HEK293T (cell line): ENCODE data around the gene CELF5.

Source experiments
- CTCF ChIA-PET: fragments of 350-600 bp; formaldehyde crosslinking; extraction: SDS; loops from one replicate; lab custom pipeline; 2021; ENCODE audit warnings: antibody characterized with exemption, inconsistent platforms; lab: Yijun Ruan, JAX
- POLR2A ChIA-PET: fragments of 350-600 bp; formaldehyde crosslinking; extraction: SDS; loops from one replicate; lab custom pipeline; 2020; ENCODE audit warnings: antibody characterized with exemption, inconsistent platforms; lab: Yijun Ruan, JAX
- DNase-seq: peaks from one replicate; pipeline ENCODE4 v3.0.0; 2012; ENCODE audit warnings: mixed read lengths; ENCODE audit errors: extremely low spot score
- ARNT ChIP-seq: fragments of 450-650 bp; IDR thresholded peaks from 2 replicates; pipeline ENCODE4 v1.6.1; 2017; ENCODE audit warnings: mild to moderate bottlenecking
- BHLHE40 ChIP-seq: fragments of 450-650 bp; IDR thresholded peaks from 2 replicates; pipeline ENCODE4 v1.6.1; 2016; ENCODE audit warnings: mild to moderate bottlenecking, moderate library complexity, borderline replicate concordance
- CTBP1 ChIP-seq: fragments of 450-650 bp; IDR thresholded peaks from 2 replicates; pipeline ENCODE4 v1.6.1; 2016; ENCODE audit warnings: borderline replicate concordance
- ELF4 ChIP-seq: fragments of 450-650 bp; IDR thresholded peaks from 2 replicates; pipeline ENCODE4 v1.6.1; 2017; ENCODE audit warnings: antibody characterized with exemption
- FOXA1 ChIP-seq: fragments of 450-650 bp; IDR thresholded peaks from 2 replicates; pipeline ENCODE4 v1.6.1; 2016; ENCODE audit warnings: mild to moderate bottlenecking
- FOXK2 ChIP-seq: fragments of 450-650 bp; IDR thresholded peaks from 2 replicates; pipeline ENCODE4 v1.6.1; 2016; ENCODE audit warnings: mild to moderate bottlenecking
- FOXM1 ChIP-seq: fragments of 450-650 bp; IDR thresholded peaks from 2 replicates; pipeline ENCODE4 v1.6.1; 2017; ENCODE audit warnings: mild to moderate bottlenecking, borderline replicate concordance
- HDGF ChIP-seq: fragments of 450-650 bp; IDR thresholded peaks from 2 replicates; pipeline ENCODE4 v1.6.1; 2017; ENCODE audit warnings: antibody characterized with exemption, borderline replicate concordance
- L3MBTL2 ChIP-seq: fragments of 450-650 bp; conservative IDR thresholded peaks from 2 replicates; pipeline ENCODE4 v1.6.1; 2016; ENCODE audit warnings: mild to moderate bottlenecking
- LEF1 ChIP-seq: fragments of 450-650 bp; IDR thresholded peaks from 2 replicates; pipeline ENCODE4 v1.6.1; 2017; ENCODE audit warnings: mild to moderate bottlenecking, borderline replicate concordance
- NFRKB ChIP-seq: fragments of 450-650 bp; IDR thresholded peaks from 2 replicates; pipeline ENCODE4 v1.6.1; 2016; ENCODE audit warnings: mild to moderate bottlenecking, moderate library complexity
- PKNOX1 ChIP-seq: fragments of 450-650 bp; IDR thresholded peaks from 2 replicates; pipeline ENCODE4 v1.6.1; 2016
- SP1 ChIP-seq: fragments of 450-650 bp; IDR thresholded peaks from 2 replicates; pipeline ENCODE4 v1.6.1; 2017
- SUZ12 ChIP-seq: fragments of 450-650 bp; IDR thresholded peaks from 2 replicates; pipeline ENCODE4 v1.6.1; 2016; ENCODE audit warnings: mild to moderate bottlenecking
- TARDBP ChIP-seq: fragments of 450-650 bp; IDR thresholded peaks from 2 replicates; pipeline ENCODE4 v1.6.1; 2016
- ZNF384 ChIP-seq: fragments of 450-650 bp; IDR thresholded peaks from 2 replicates; pipeline ENCODE4 v1.6.1; 2016

Gene CELF5

GRCh38 chr19:3321696-3322095 lies 97.2 kb downstream of the CELF5 start:
- TF ChIP-seq SUZ12 = no peak
- no peak for TF ChIP-seq ELF4
- TF ChIP-seq LEF1 = no peak
- TF ChIP-seq ARNT = no peak
- TF ChIP-seq FOXM1 = no peak
- no peak for TF ChIP-seq CTBP1
- TF ChIP-seq PKNOX1 = no peak
- no peak for TF ChIP-seq ZNF384
- TF ChIP-seq L3MBTL2 = no peak
- TF ChIP-seq FOXA1 = no peak
- TF ChIP-seq FOXK2 = no peak
- TF ChIP-seq SP1 = no peak
- POLR2A ChIA-PET = no interaction called here

GRCh38 chr19:3322199-3322978 lies 97.9 kb downstream of the CELF5 start:
- POLR2A ChIA-PET = no interaction called here
- TF ChIP-seq ZNF384 = no peak
- TF ChIP-seq ELF4 = no peak
- TF ChIP-seq LEF1 = no peak
- TF ChIP-seq FOXA1 = no peak
- TF ChIP-seq NFRKB = no peak
- no peak for TF ChIP-seq L3MBTL2
- no peak; the same call in 1 of the 2 replicates for TF ChIP-seq CTBP1
- TF ChIP-seq FOXM1 = no peak
- TF ChIP-seq SP1 = no peak
- no peak for TF ChIP-seq PKNOX1
- no peak for TF ChIP-seq TARDBP
- no peak for DNase-seq
- CTCF ChIA-PET = no interaction called here

More at GRCh38 chr19:3321696-3322095, 97.2 kb downstream of the CELF5 start:
- DNase-seq = no peak
- CTCF ChIA-PET = no interaction called here

GRCh38 chr19:3323026-3323425 lies 98.6 kb downstream of the CELF5 start:
- TF ChIP-seq ARNT = no peak
- TF ChIP-seq SP1 = no peak
- TF ChIP-seq HDGF = no peak
- TF ChIP-seq LEF1 = no peak
- no peak for TF ChIP-seq ELF4
- no peak for TF ChIP-seq L3MBTL2
- no peak for TF ChIP-seq SUZ12
- TF ChIP-seq TARDBP = no peak
- POLR2A ChIA-PET = no interaction called here
- no peak for DNase-seq
- CTCF ChIA-PET = no interaction called here

GRCh38 chr19:3323658-3324057 lies 99.2 kb downstream of the CELF5 start:
- ChIA-PET CTCF (no interaction called here), POLR2A (no interaction called here)
- DNase-seq = no peak
- TF ChIP-seq SP1 (no peak), ELF4 (no peak), PKNOX1 (no peak), L3MBTL2 (no peak)

GRCh38 chr19:3324405-3324856 lies 100.0 kb downstream of the CELF5 start:
- CTCF ChIA-PET = interaction anchor here (3.2 kb wide), 1 partner anchor 105 kb away, joined by 13 read pairs; no protein-coding TSS in a partner anchor
- POLR2A ChIA-PET = no interaction called here
- DNase-seq = peak; percentile 76
- TF ChIP-seq LEF1 (no peak), SP1 (no peak), FOXM1 (no peak), L3MBTL2 (no peak), ARNT (no peak), FOXK2 (no peak), PKNOX1 (no peak), BHLHE40 (no peak), NFRKB (no peak), TARDBP (no peak), SUZ12 (no peak), CTBP1 (no peak)

- no peak for DNase-seq
- ChIA-PET POLR2A (no interaction called here), CTCF (interaction anchor here (3.2 kb wide), 1 partner anchor 104 kb away, joined by 13 read pairs; no protein-coding TSS in a partner anchor)
- TF ChIP-seq ARNT = no peak
- no peak for TF ChIP-seq L3MBTL2
- TF ChIP-seq SUZ12 = no peak
- no peak for TF ChIP-seq SP1
- no peak for TF ChIP-seq FOXM1
These were observed 101.0 kb downstream of the CELF5 start for GRCh38 chr19:3325451-3325850.
